Panc1 (cell line): ENCODE measurements around the gene RFTN1.

Experiments used
- TF ChIP-seq, protein P1 (sequence below): fragments of 450-650 bp; IDR thresholded peaks from 2 replicates; pipeline ENCODE4 v1.5.1; 2017; ENCODE audit warnings: mild to moderate bottlenecking
- TF ChIP-seq, protein P2 (sequence below), 2 experiments: IDR thresholded peaks; 2 replicates each; pipeline ENCODE4 v1.6.1; 2011 to 2012; ENCODE audit warnings: low read depth in 2 of 2, control low read depth in 1 of 2, low read length in 1 of 2, mild to moderate bottlenecking in 1 of 2, moderate library complexity in 1 of 2; ENCODE audit not compliant: insufficient read depth in 1 of 2

DNA sequence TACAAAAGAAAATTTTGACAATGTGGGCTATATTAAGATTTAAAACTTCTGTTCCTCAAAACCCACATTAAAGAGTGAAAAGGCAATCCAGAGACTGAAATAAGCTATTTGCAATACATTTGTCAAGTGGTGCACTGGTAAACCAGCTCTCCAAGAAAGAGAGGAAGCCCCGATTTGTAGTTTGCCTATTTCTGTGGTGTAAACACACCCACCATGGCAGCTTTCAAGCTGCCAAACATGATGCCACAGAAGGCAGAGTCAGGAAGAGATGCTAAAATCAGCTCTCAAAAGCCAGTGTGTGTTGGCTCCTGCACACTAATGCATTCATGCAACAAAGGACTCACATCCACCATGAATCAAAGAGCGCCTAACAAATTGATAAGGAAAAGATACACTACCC lies 17.5 kb downstream of the RFTN1 start:
- TF ChIP-seq, protein P1, sequence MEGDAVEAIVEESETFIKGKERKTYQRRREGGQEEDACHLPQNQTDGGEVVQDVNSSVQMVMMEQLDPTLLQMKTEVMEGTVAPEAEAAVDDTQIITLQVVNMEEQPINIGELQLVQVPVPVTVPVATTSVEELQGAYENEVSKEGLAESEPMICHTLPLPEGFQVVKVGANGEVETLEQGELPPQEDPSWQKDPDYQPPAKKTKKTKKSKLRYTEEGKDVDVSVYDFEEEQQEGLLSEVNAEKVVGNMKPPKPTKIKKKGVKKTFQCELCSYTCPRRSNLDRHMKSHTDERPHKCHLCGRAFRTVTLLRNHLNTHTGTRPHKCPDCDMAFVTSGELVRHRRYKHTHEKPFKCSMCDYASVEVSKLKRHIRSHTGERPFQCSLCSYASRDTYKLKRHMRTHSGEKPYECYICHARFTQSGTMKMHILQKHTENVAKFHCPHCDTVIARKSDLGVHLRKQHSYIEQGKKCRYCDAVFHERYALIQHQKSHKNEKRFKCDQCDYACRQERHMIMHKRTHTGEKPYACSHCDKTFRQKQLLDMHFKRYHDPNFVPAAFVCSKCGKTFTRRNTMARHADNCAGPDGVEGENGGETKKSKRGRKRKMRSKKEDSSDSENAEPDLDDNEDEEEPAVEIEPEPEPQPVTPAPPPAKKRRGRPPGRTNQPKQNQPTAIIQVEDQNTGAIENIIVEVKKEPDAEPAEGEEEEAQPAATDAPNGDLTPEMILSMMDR: no peak
- TF ChIP-seq, protein P2, sequence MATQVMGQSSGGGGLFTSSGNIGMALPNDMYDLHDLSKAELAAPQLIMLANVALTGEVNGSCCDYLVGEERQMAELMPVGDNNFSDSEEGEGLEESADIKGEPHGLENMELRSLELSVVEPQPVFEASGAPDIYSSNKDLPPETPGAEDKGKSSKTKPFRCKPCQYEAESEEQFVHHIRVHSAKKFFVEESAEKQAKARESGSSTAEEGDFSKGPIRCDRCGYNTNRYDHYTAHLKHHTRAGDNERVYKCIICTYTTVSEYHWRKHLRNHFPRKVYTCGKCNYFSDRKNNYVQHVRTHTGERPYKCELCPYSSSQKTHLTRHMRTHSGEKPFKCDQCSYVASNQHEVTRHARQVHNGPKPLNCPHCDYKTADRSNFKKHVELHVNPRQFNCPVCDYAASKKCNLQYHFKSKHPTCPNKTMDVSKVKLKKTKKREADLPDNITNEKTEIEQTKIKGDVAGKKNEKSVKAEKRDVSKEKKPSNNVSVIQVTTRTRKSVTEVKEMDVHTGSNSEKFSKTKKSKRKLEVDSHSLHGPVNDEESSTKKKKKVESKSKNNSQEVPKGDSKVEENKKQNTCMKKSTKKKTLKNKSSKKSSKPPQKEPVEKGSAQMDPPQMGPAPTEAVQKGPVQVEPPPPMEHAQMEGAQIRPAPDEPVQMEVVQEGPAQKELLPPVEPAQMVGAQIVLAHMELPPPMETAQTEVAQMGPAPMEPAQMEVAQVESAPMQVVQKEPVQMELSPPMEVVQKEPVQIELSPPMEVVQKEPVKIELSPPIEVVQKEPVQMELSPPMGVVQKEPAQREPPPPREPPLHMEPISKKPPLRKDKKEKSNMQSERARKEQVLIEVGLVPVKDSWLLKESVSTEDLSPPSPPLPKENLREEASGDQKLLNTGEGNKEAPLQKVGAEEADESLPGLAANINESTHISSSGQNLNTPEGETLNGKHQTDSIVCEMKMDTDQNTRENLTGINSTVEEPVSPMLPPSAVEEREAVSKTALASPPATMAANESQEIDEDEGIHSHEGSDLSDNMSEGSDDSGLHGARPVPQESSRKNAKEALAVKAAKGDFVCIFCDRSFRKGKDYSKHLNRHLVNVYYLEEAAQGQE (IDR thresholded peaks at IDR 0.05; ENCODE audit: insufficient read depth in 1 of 2, low read depth in 2 of 2, low read length in 1 of 2): no peak
